GM13977 (cell line): ENCODE measurements around the gene PCED1A.

Experiments used
- DNase-seq: peaks from one replicate; pipeline ENCODE4 v3.0.0; 2012; ENCODE audit warnings: low spot score
- CTCF ChIP-seq: IDR thresholded peaks from 2 replicates; pipeline ENCODE4 v1.5.1; 2012; ENCODE audit warnings: mild to moderate bottlenecking, control low read depth; ENCODE audit not compliant: insufficient read depth; ENCODE audit errors: extremely low read depth, missing control alignments
- in situ Hi-C: fragments of 300-500 bp; cut with MboI; formaldehyde crosslinking; loops from one replicate; pipeline ENCODE4 v1.12.0; 2022; ENCODE audit warnings: low sequenced_read_pairs, low pct_unique_long_range_greater_than_20kb, mixed read lengths, inconsistent platforms; ENCODE audit not compliant: unreplicated experiment

Gene PCED1A

DNA sequence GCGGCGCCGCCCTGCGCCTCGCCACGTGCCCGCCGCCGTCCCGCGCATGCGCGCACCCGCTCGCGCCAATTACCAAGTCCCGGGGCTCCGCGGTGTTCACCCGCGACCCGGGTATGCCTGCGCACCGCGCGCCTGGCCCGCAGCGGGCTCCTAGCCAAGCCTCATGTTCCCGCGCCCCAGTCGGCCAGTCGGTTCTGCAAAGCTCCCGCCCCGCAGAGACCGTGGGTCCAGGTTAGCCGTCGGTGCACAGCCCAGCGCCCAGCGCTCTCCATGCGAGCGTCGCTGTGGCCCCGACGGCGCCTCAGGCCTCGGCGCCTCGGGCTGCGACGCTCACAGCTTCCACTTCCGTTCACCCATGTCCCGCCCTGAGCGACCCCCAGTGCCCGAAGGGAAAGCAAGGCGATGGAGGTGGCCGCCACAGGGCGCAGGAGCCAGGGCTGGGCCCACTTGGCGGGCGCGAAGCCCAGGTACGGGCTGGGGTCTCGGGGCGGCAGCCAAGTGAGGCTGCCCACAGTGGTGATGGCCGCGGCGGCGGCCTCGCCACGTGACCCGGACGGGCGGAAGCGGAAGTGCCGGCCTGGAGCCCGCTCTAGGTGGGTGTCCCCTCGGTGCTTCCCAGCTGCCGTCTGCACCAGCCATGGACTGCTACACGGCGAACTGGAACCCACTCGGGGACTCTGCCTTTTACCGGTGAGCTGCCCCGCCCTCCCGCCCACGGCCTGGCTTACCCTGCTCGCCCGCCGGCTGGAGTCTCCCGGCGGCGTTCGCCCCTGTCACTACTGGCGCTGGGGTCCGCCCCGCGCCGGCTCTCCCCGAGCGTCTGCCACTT is at the start of gene PCED1A, which contains the start of gene VPS16:
Gene PCED1A (minus strand): TSS at position 518 of the 829 bp plus-strand sequence. CDS start 743 bp downstream, outside the sequence.
Gene VPS16 (plus strand): TSS at position 608 of the 829 bp plus-strand sequence. CDS start 30 bp downstream, at position 638.
- peak; percentile 98 for DNase-seq

GRCh38 chr20:2889797-2890196 is 49.3 kb upstream of the PCED1A start:
- no peak for DNase-seq
- in situ Hi-C loops = no loop called here
- no peak for TF ChIP-seq CTCF

More for the DNA sequence above, at the start of gene PCED1A, which contains the start of gene VPS16:
- TF ChIP-seq CTCF = no peak
- in situ Hi-C loops = no loop called here

DNA sequence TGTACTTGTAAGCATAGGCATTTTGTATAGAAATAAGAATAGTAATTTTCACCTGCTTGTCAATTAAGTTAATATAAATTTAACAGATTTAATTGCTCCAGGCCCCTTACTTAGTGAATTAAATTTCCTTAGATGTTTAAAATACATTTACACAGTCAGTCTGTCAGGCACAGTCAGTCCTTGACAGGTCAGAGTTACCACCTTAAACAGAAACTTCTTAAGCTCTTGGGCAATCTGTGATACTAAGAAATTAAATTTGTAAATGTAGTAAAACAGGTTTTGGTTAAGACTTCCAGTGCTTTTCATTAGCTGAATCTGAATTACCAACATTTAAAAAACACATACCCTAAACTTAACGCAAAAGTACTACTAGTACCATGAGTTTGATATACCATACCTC is 48.8 kb upstream of the PCED1A start:
- TF ChIP-seq CTCF = no peak

DNA sequence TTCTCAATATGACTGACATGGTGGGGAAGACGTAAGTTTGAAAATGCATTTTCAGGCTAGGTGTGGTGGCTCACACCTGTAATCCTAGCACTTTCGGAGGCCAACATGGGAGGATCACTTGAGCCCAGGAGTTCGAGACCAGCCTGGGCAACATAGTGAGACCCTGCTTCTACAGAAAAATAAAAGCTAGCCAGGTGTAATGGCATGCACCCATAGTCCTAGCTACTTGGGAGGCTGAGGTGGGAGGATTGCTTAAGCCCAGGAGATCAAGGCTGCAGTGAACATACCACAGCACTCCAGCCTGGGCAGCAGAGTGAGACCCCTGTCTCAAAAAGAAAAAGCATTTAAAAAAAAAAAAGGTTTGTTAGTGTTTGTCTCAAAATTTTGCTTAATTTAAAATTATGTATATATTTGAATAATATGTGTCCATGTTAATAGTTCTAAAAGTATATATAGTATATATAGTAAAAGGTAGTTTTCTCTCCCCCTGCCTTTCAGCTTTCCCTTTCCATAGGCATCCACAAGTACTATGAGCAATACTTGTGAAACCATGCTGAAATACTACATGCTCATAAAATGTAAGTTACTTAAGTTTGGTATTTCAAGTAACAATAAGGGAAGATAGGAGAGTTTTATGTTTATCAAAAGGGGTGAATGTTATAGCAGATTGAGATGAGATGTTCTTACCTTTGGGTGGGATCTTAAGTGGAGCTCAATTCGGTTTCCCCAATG is 47.9 kb upstream of the PCED1A start:
- TF ChIP-seq CTCF = no peak
- no peak for DNase-seq
- in situ Hi-C loops = no loop called here

More for the DNA sequence above, 48.8 kb upstream of the PCED1A start:
- in situ Hi-C loops = no loop called here
- DNase-seq = no peak

DNA sequence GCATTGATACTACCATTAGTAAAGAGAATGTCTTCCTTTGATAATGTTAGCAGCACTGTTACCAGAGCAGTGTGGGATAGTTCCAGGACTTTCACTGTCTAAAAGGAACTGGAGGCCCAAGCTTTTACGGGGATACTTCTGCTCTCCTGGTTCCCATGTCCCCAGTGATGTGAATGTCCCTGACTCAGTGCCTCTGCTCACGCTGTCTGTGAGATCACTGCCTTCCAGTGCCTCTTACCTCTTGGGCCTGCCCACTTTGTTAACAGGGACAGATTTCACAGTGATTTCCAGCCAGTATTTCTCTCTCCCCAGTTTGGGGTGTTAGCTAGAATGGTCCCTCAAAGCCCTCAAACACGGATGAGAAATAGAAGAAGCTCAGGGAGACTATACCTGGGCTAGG is 47.3 kb upstream of the PCED1A start:
- TF ChIP-seq CTCF = no peak
- in situ Hi-C loops = no loop called here

GRCh38 chr20:2883726-2884637 is 43.5 kb upstream of the PCED1A start:
- TF ChIP-seq CTCF = no peak
- in situ Hi-C loops = no loop called here
- no peak for DNase-seq

More for the DNA sequence above, 47.3 kb upstream of the PCED1A start:
- no peak for DNase-seq
